KMS-11 (cell line): ENCODE results near the gene RBM15.

Experiments used
- H2AFZ ChIP-seq: fragments of 200-600 bp; sonication (generic); 2 replicates; pipeline ENCODE4 v1.6.1; 2016; ENCODE audit warnings: antibody characterized with exemption, mixed run types, low read depth
- H3K27ac ChIP-seq: fragments of 200-600 bp; sonication (generic); 2 replicates; pipeline ENCODE4 v1.6.1; 2016; ENCODE audit warnings: mild to moderate bottlenecking, mixed run types
- H3K27me3 ChIP-seq: fragments of 200-600 bp; sonication (generic); 2 replicates; pipeline ENCODE4 v1.6.1; 2017; ENCODE audit warnings: mild to moderate bottlenecking, low read depth, mixed run types, moderate library complexity; ENCODE audit not compliant: insufficient read depth
- H3K36me3 ChIP-seq: fragments of 200-600 bp; sonication (generic); 2 replicates; pipeline ENCODE4 v1.6.1; 2017; ENCODE audit warnings: mild to moderate bottlenecking, mixed run types; ENCODE audit not compliant: insufficient read depth
- H3K4me1 ChIP-seq: fragments of 200-600 bp; sonication (generic); 2 replicates; pipeline ENCODE4 v1.6.1; 2016; ENCODE audit warnings: mild to moderate bottlenecking, low read depth, mixed run types; ENCODE audit not compliant: poor library complexity, severe bottlenecking
- H3K4me2 ChIP-seq: fragments of 200-600 bp; sonication (generic); 2 replicates; pipeline ENCODE4 v1.7.0; 2016; ENCODE audit warnings: mild to moderate bottlenecking, mixed run types
- H3K4me3 ChIP-seq: fragments of 200-600 bp; sonication (generic); IDR thresholded peaks from 2 replicates; pipeline ENCODE4 v1.6.1; 2017; ENCODE audit warnings: low read depth, low read length, mixed read lengths; ENCODE audit not compliant: insufficient read depth
- H3K79me2 ChIP-seq: fragments of 200-600 bp; sonication (generic); 2 replicates; pipeline ENCODE4 v1.6.1; 2016; ENCODE audit warnings: low read depth, mixed run types; ENCODE audit not compliant: insufficient read depth
- H3K9ac ChIP-seq: fragments of 200-600 bp; sonication (generic); 2 replicates; pipeline ENCODE4 v1.6.1; 2016; ENCODE audit warnings: mild to moderate bottlenecking, mixed run types
- H4K20me1 ChIP-seq: fragments of 200-600 bp; sonication (generic); 2 replicates; pipeline ENCODE4 v1.6.1; 2016; ENCODE audit warnings: mild to moderate bottlenecking, mixed run types; ENCODE audit not compliant: insufficient read depth
- CTCF ChIP-seq: fragments of 200-600 bp; sonication (generic); conservative IDR thresholded peaks from 2 replicates; pipeline ENCODE4 v1.6.1; 2017; ENCODE audit warnings: low read depth, mild to moderate bottlenecking, antibody characterized with exemption, low read length, moderate library complexity, mixed read lengths

Gene RBM15

DNA sequence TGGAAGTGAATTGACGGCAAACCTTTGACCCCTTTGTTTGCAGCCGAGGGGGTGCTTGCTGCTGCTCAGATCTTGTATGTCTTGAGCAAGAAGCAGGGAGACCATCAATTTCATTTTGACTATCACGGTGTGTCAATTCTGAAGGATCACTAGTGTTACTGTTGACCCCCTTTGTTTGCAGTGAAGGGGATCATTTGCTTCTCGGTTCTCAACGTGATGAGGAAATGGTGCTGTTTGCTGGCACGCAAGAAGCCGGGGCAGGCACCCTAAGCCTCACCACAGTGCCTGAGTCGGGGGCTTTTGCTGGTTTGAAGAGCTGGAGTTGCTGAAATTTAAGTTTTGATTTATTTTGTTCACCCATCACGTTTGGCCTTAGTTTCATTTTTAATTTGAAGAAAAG lies 7.5 kb downstream of the RBM15 start:
- Histone ChIP-seq H3K9ac (no peak overlapping the region), H3K36me3 (no peaks in the 10 kb centered on the region), H3K4me3 (no peak overlapping the region), H3K27me3 (no peaks in the 10 kb centered on the region), H2AFZ (no peak overlapping the region), H4K20me1 (peaks cover 8% of the 10 kb centered on the region), H3K79me2 (peaks cover 55% of the 10 kb centered on the region), H3K4me1 (peaks cover 55% of the 10 kb centered on the region), H3K27ac (no peak overlapping the region), H3K4me2 (no peak overlapping the region)
- TF ChIP-seq CTCF: no peak

DNA sequence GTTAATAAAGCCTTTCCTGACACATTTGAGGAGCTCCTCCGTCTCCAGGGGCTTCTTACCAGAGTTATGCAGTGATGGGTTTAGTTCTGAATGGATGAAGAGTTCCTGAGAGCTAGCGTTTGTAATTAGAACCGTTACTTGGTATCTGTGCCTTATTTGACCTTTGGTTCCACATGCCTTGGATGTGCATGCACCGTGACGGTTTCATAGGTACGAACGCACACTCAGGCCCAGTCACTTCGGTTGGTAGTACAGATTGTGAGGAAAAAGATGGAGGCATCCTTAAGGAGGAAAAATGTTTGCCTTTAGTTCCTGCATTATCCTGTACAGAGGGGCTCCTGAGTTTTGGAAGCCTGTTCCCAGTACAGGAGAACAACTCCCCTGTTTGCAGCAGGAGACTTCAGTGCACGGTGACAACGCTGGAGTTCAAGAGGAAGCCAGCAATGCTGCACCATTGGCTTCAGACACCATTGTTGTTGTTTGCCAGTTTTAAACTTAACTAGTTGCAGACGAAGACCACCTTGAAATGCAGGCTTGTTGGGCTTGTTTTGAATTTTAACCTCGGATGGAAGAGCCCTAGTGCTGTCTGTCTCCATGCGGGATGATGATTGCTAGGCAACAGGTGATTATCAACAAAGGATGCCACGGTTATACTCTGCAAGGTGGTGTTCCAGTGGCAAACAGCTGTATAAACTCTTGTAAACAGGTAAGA lies 8.2 kb downstream of the RBM15 start:
- peaks cover 8% of the 10 kb centered on the region for H4K20me1 ChIP-seq
- no peak overlapping the region for H3K27ac ChIP-seq
- no peak overlapping the region for H3K4me3 ChIP-seq
- H3K9ac ChIP-seq: no peak overlapping the region
- H3K4me1 ChIP-seq: peaks cover 48% of the 10 kb centered on the region
- no peaks in the 10 kb centered on the region for H3K27me3 ChIP-seq
- no peak overlapping the region for H3K4me2 ChIP-seq
- H3K79me2 ChIP-seq: peaks cover 48% of the 10 kb centered on the region
- H3K36me3 ChIP-seq: no peaks in the 10 kb centered on the region
- no peak overlapping the region for H2AFZ ChIP-seq
- TF ChIP-seq CTCF: no peak

DNA sequence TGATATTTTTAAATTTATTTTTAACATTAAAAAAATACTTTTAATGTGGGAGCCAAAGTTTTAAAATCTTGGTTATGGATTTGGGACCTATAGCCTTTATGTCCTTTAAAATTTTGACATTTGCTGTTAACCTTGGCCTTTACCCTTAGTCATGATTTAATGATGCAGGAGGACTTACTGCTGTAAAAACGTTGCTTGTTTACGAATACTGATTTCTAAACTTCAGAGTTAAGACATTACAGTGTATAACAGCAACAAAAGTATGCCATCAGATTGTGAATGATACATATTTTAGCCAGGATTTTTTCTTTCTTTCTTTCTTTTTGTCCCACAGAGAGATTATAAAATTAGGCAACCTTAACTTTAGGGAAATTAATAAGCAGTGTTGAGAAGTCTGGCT lies 8.9 kb downstream of the RBM15 start:
- no peak overlapping the region for H2AFZ ChIP-seq
- H3K36me3 ChIP-seq: no peaks in the 10 kb centered on the region
- H3K4me2 ChIP-seq: no peak overlapping the region
- no peaks in the 10 kb centered on the region for H3K27me3 ChIP-seq
- H3K79me2 ChIP-seq: peaks cover 41% of the 10 kb centered on the region
- H3K4me1 ChIP-seq: peaks cover 41% of the 10 kb centered on the region
- H4K20me1 ChIP-seq: peaks cover 8% of the 10 kb centered on the region
- TF ChIP-seq CTCF: no peak
- H3K9ac ChIP-seq: no peak overlapping the region
- H3K4me3 ChIP-seq: no peak overlapping the region
- H3K27ac ChIP-seq: no peak overlapping the region

- H3K4me2 ChIP-seq: peak overlapping the region; percentile 11; the same call in 1 of the 2 replicates
- H3K27me3 ChIP-seq: no peaks in the 10 kb centered on the region
- H3K4me1 ChIP-seq: peaks cover 34% of the 10 kb centered on the region
- peaks cover 34% of the 10 kb centered on the region for H3K79me2 ChIP-seq
- H3K27ac ChIP-seq: no peak overlapping the region
- no peak overlapping the region for H3K9ac ChIP-seq
- TF ChIP-seq CTCF: no peak
- H3K36me3 ChIP-seq: no peaks in the 10 kb centered on the region
- H3K4me3 ChIP-seq: no peak overlapping the region
- peaks cover 8% of the 10 kb centered on the region for H4K20me1 ChIP-seq
- H2AFZ ChIP-seq: no peak overlapping the region
These were observed 9.6 kb downstream of the RBM15 start for GRCh38 chr1:110348771-110349170.
